HFFc6 (cell line): ENCODE measurements around the gene ABHD15. TPM values are rescaled to one million over a fixed set of nuclear protein-coding genes. Genes with fewer than 3 reads are reported as not detected.

ENCODE experiments used
- DNase-seq: peaks from one replicate; pipeline ENCODE4 v3.0.0-alpha.2; 2018
- H3K27ac Mint-ChIP-seq: 2 replicates; pipeline ENCODE4 v1.8.0; 2020; ENCODE audit warnings: mild to moderate bottlenecking, mixed read lengths
- H3K27me3 Mint-ChIP-seq: 2 replicates; pipeline ENCODE4 v1.8.0; 2021; ENCODE audit warnings: mild to moderate bottlenecking, moderate library complexity, mixed read lengths; ENCODE audit not compliant: insufficient read depth
- H3K36me3 Mint-ChIP-seq: 2 replicates; pipeline ENCODE4 v1.8.0; 2021; ENCODE audit warnings: low read depth, mixed read lengths
- H3K4me1 Mint-ChIP-seq: 2 replicates; pipeline ENCODE4 v1.8.0; 2020; ENCODE audit warnings: low read depth, mixed read lengths
- H3K4me3 Mint-ChIP-seq: 2 replicates; pipeline ENCODE4 v1.8.0; 2020; ENCODE audit warnings: mild to moderate bottlenecking, moderate library complexity, mixed read lengths
- H3K9me3 Mint-ChIP-seq: 2 replicates; pipeline ENCODE4 v1.8.0; 2020; ENCODE audit warnings: mild to moderate bottlenecking, mixed read lengths
- CTCF ChIP-seq: fragments of 200-600 bp; sonication (generic); IDR thresholded peaks from 2 replicates; pipeline ENCODE4 v1.5.0; 2021; ENCODE audit warnings: antibody characterized with exemption, mild to moderate bottlenecking
- total RNA-seq, 6 experiments: library from RNA; stranded (reverse); fragmentation: NEBNext Ultra II Directional; extraction: Animal tissue kit (Norgen Biotek cat#: 25700); gene quantifications; 2 replicates in 1 of 6; 3 replicates in 5 of 6; pipeline ENCODE4 v1.2.3, GENCODE V29; 2021

Gene ABHD15
- total RNA-seq, 6 experiments from 2014 or later, result 6.4 to 9.8 (median 7.0) TPM

- Mint-ChIP-seq H3K4me1 (no peaks in the 10 kb centered on the region), H3K36me3 (no peaks in the 10 kb centered on the region), H3K27ac (no peak overlapping the region), H3K4me3 (no peak overlapping the region), H3K27me3 (peaks cover 5% of the 10 kb centered on the region; the same call in 1 of the 2 replicates), H3K9me3 (no peaks in the 10 kb centered on the region)
- no peak for DNase-seq
- TF ChIP-seq CTCF, result no peak
Measured at GRCh38 chr17:29608986-29609385, 42.1 kb upstream of the ABHD15 start.

- Mint-ChIP-seq H3K36me3 (no peaks in the 10 kb centered on the region), H3K9me3 (no peaks in the 10 kb centered on the region), H3K27me3 (peaks cover 5% of the 10 kb centered on the region; the same call in 1 of the 2 replicates), H3K4me3 (no peak overlapping the region), H3K4me1 (no peaks in the 10 kb centered on the region), H3K27ac (no peak overlapping the region)
- no peak for TF ChIP-seq CTCF
- DNase-seq, result no peak
Measured at GRCh38 chr17:29607557-29608195, 40.8 kb upstream of the ABHD15 start.

GRCh38 chr17:29603109-29603674, 36.4 kb upstream of the ABHD15 start:
- Mint-ChIP-seq H3K36me3 (no peaks in the 10 kb centered on the region), H3K27me3 (peaks cover 9% of the 10 kb centered on the region), H3K27ac (no peak overlapping the region), H3K4me1 (no peaks in the 10 kb centered on the region), H3K9me3 (no peaks in the 10 kb centered on the region), H3K4me3 (no peak overlapping the region)
- no peak for DNase-seq
- TF ChIP-seq CTCF, result no peak

GRCh38 chr17:29597361-29598172, 30.7 kb upstream of the ABHD15 start:
- Mint-ChIP-seq H3K9me3 (no peaks in the 10 kb centered on the region), H3K4me3 (no peak overlapping the region), H3K27ac (no peak overlapping the region), H3K4me1 (peaks cover 10% of the 10 kb centered on the region; the same call in 1 of the 2 replicates), H3K27me3 (peaks cover 6% of the 10 kb centered on the region), H3K36me3 (no peaks in the 10 kb centered on the region)
- TF ChIP-seq CTCF, result no peak
- DNase-seq, result no peak

- H3K36me3 Mint-ChIP-seq, result no peaks in the 10 kb centered on the region
- H3K27ac Mint-ChIP-seq, result no peak overlapping the region
- H3K27me3 Mint-ChIP-seq, result peaks cover 7% of the 10 kb centered on the region
- no peaks in the 10 kb centered on the region for H3K9me3 Mint-ChIP-seq
- no peak overlapping the region for H3K4me3 Mint-ChIP-seq
- no peak for TF ChIP-seq CTCF
- peaks cover 17% of the 10 kb centered on the region for H3K4me1 Mint-ChIP-seq
- no peak for DNase-seq
Measured at GRCh38 chr17:29596811-29597210, 30.0 kb upstream of the ABHD15 start.
